Astrocyte of the cerebellum (primary cell): ENCODE measurements around the gene MBP.

ENCODE experiments used
- DNase-seq: peaks from one replicate; pipeline ENCODE4 v3.0.0-alpha.2; 2011; ENCODE audit warnings: low read depth
- H3K4me3 ChIP-seq: 2 replicates; pipeline ENCODE4 v1.5.1; 2011; ENCODE audit warnings: mild to moderate bottlenecking, low read depth, low read length, moderate library complexity
- in situ Hi-C: cut with HindIII; loops from 2 replicates; pipeline ENCODE4 v1.10.0; 2017; ENCODE audit warnings: low sequenced_read_pairs
- TF ChIP-seq, protein P1 (sequence below): IDR thresholded peaks from 2 replicates; pipeline ENCODE4 v1.5.1; 2012; ENCODE audit warnings: low read length, low read depth, moderate library complexity, mild to moderate bottlenecking; ENCODE audit errors: missing control alignments

The MBP gene

DNA sequence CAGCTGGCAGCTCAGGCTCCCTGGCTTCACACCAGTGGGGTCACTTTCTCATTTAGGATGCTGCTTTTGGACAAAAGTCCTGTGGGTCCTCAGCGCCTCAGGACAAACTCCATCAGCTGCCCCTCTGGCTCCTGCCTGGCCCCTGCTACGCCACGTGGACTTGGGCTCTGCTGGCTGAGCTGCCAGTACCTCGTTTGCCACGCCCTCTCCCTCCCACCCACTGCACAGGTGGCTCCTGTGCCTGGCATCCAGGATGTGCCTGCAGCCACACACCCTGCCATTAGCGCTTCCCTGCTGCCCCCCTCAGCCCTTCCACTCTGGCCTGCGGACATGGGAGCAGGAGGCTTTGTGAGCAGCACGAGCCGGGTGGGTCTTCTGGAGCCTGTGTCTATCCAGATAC lies 191.3 kb downstream of the MBP start:
- no peak overlapping the region for H3K4me3 ChIP-seq
- no peak for DNase-seq
- TF ChIP-seq, protein P1, sequence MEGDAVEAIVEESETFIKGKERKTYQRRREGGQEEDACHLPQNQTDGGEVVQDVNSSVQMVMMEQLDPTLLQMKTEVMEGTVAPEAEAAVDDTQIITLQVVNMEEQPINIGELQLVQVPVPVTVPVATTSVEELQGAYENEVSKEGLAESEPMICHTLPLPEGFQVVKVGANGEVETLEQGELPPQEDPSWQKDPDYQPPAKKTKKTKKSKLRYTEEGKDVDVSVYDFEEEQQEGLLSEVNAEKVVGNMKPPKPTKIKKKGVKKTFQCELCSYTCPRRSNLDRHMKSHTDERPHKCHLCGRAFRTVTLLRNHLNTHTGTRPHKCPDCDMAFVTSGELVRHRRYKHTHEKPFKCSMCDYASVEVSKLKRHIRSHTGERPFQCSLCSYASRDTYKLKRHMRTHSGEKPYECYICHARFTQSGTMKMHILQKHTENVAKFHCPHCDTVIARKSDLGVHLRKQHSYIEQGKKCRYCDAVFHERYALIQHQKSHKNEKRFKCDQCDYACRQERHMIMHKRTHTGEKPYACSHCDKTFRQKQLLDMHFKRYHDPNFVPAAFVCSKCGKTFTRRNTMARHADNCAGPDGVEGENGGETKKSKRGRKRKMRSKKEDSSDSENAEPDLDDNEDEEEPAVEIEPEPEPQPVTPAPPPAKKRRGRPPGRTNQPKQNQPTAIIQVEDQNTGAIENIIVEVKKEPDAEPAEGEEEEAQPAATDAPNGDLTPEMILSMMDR: no peak
- in situ Hi-C loops: no loop called here

DNA sequence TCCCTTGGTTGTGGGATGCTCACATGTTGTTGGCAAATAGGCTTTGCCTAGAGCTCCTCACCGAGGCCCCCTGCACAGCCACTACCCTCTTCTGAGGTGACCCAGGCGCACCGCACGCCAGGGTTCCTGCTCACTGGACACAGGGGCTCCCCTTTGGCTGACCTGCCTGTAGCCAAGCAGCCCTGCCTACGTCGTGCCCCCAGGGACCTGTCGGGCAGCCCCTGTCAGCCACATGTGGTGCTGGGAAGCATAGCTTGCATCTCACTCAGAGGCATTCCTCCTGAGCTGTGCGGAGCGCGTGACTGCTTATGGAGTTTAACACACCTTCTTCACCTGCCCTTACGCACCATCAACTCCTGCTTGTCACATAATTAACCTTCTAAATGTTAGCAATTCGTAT lies 194.0 kb downstream of the MBP start:
- H3K4me3 ChIP-seq: no peak overlapping the region
- in situ Hi-C loops: no loop called here
- TF ChIP-seq, protein P1: no peak
- DNase-seq: no peak

DNA sequence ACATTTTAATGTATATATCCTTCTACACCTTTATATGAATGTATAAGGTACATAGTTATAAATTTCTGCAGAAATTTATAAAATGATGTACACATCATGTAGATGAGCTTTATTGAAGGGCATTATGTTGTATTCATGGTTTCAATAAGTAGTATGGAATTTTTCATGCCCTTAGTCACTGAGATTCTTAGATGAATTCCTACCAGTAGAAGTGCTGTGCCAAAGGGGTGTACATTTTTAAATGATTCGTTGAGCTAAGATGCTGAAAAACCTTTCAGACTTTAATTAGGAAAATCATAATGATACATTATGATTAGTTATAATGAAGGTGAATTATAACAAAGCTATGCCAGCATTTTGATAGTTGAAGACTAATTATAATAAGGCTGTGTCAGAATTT lies 195.0 kb downstream of the MBP start:
- in situ Hi-C loops: no loop called here
- DNase-seq: no peak
- TF ChIP-seq, protein P1: no peak
- H3K4me3 ChIP-seq: no peak overlapping the region

DNA sequence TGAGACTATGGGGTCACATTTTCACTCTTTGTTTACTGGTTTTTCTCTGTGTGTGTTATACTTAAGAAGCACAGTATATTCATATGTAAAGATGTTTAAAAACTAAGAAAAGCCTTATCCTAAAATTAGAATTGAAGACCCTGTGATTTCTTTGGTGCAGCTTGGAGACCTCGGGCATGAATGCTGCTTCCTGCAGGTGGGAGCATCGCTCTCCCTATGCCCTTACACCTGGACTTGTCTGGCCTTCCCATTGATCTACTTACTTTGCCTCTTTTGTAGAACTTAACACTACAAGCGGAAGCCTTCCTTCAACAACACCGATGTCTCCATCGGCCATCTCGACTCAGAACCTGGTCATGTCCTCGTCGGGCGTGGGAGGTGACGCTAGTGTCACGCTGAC lies 195.7 kb downstream of the MBP start:
- DNase-seq: no peak
- TF ChIP-seq, protein P1: no peak
- H3K4me3 ChIP-seq: no peak overlapping the region
- in situ Hi-C loops: no loop called here

DNA sequence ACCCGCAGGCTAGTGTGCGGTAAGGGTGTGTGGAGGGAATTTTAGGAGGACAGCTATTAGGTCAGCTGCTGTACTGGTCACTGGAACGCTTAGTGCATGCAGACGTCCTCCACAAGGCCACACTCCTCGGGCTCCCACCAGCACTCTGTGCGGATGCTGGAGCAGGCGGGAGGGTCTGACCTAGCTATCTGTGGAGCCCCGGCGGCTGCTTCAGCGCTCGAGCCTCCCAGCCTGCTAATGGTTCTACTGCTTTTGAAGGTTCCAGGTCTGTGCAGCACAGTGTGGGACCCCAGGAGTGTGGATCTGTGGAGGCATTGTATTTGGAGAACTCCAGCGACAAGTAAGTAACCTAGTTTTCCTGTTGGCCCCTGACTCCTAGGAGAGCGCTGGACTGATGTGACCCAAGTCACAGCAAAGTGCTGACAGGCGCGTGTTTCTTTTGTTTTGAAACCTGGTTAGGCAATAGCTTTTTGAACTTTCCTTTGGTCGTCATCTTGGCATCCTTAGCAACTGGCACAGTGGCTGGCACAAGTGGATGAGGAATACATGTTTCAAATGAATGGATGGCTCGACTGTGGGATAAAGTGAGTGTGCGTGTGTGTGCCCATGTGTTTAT lies 196.8 kb downstream of the MBP start:
- TF ChIP-seq, protein P1: no peak
- in situ Hi-C loops: no loop called here
- no peak overlapping the region for H3K4me3 ChIP-seq
- DNase-seq: no peak

DNA sequence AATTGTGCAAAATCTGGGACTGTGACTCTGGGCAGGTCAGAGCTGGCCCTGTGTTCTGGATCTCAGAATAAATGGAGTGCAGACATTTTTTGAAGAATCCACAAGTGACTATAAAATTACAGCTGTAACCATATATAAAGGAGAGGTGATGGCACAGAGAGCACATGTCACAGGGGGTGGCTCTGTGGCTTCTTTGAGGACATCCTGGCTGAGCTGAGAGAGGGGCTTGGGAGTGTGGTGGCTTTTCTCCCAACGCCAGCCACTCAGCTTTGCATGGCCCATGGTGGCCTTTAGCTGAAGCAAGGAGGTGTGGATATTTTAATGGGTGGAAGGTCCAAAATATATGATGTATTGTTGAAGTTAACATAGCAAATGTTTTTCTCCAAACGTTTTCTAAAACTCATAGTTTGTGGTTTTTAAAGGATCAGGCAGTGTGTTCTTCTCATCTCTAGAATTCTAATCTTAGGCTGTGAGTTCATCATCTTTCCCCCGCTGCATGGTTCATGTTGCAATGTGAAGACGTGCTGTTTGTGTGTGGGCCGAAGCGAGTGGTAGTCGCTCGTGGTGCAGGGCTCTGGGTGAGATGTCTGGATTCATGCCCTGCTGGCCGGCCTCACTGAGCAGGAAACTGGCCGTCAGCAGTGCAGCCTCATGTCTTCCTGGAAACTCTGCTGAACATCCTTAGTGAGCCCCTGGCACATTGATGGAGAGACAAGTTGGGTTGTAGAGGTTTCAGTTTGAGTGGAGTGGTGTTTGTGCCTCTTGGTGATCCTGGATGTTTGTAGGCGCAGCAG lies 200.4 kb downstream of the MBP start:
- DNase-seq: no peak
- in situ Hi-C loops: no loop called here
- H3K4me3 ChIP-seq: no peak overlapping the region
- TF ChIP-seq, protein P1: no peak
